GM21423 (cell line): Measurements from ENCODE around the gene KRTAP10-12.

Experiments used
- ATAC-seq: cut with Tn5 transposase; IDR thresholded peaks from one replicate; pipeline ENCODE4 v1.9.1; 2021; ENCODE audit warnings: mild to moderate bottlenecking, moderate library complexity; ENCODE audit not compliant: unreplicated experiment

Gene KRTAP10-12

DNA sequence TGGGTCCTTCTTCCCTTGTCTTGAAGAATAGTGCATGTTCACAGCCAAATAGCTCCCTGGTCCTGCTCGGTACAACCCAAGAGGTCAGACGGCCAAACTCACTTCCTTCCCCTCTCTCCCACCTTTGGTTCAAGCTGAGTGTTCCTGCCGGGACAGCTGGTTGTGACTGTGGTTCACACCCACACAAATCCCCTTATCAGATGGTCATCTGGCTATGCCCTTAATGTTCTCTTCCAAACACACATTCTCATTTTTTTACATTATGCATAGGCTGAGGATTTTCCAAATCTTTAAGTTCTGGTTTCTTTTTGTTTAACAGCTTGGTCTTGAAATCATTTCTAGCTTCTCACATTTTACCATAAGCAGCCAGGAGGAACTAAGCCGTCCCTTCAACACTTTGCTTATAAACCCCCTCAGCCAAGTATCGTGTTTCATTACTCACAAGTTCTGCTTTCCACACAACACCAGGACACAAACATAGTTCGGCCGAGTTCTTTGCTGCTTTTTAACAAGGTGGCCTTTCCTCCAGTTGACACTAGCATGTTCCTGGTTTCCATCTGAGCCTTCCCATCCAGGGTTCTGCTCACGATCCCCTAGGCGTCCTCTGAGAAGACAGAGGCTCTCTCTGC lies 34.1 kb downstream of the KRTAP10-12 start:
- ATAC-seq: no peak

DNA sequence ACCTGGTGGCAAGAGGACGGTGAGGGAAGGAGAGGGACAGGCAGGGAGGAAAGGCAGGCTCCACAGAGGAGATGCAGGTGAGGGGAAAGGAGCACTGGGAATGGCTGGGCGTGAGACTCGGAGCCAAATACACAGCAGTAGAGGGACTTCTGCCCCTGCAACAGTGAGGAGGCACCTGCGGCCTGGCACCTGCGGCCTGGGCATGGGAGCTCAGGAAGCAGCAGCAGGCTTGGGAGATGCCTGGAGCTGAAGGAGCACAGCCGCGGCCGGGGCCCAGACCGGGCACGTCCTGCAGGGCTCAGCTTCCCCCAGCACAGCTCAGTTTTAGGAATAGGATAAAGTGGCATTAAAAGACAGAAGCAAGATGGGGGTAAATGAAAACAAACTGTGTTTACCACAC lies 35.3 kb downstream of the KRTAP10-12 start:
- no peak for ATAC-seq

DNA sequence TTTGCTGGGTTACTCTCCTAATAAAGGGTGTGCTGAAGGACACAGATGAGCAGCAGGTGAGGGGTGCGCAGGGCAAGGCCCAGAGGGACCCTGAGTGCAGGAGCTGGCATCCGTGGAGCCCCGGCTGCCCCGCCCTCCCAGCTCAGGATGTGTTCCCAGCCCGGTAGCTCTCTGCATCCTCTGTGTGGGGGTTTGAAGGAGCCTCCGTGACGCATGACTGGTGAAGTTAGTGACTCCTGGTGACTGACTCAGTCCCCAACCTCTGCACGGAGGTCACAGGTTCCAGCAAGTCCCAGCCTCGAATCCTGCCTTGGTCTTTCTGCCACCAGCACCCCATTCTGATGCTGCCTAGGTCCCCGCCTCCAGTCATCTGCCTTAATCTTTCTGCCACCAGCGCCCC lies 36.0 kb downstream of the KRTAP10-12 start:
- no peak for ATAC-seq

DNA sequence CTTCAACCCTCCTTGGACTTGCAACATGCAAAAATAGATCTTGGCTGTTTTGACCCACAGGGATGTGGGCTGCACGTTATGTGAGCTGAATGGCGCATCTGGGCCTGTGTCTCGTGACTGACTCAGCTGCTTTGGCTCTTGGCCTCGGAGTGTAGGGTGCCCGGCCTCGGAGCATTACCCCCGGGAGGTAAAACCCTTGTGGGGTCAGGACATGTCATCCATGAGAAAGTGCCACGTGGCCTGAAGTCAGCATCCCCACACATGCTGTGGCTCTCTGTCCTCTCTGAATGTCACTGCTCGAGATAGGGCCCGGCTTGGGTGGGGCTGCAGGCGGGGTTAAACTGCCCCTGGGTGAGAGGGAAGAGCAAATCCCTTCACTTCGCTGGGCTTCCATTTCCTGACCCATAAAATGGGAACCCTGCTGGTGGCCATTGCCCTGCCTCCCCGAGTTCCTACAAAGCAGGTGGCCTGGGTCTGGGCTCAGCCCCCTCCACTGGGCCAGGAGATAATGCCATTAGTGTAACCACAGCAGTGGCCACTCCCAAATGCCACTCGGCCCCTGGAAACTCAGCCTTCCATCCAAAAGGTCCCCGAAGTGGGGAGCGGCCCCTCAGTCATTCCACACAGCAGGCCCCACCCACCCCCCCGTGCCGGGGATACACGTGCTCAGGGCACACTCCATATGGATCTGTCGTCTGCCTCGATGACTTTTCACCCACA lies 37.2 kb downstream of the KRTAP10-12 start:
- no peak for ATAC-seq

DNA sequence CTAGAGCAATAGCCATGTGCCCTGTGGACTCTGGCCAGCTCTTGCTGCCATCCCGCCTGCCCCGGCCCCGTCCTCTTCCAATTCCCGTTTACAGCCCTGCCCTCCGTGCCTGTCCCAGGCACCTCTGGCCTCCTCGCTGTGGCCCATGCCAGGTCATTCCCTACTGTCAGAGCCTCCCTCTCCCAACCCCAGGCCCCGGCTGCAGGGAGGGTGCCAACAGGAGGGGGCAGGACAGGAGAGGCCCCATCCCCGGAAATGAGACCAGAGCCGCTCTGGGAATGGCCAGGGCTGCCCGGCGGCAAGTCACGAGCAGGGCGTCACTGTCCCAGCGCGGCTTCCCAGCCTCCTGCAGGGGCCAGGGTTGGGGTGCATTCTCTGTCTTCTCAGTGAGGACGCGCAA lies 37.9 kb downstream of the KRTAP10-12 start:
- ATAC-seq: no peak

DNA sequence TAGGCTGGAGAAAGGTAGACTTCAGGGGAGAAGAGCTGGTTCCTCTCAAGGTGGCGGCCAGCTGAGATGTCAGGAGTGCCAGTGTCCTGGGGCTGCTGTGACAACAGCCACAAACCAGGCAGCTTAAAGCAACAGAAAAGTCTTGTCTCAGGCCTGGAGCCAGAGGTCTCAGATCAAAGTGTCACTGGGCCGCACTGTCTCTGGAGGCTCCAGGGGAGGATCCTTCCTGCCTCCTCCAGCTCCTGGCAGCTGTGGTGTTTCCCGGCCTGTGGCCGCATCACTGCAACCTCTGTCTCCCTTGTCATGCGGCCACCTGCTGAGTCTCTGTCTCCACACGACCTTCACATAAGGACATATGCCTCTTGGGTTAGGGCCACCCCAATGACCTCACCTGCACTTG lies 38.8 kb downstream of the KRTAP10-12 start:
- no peak for ATAC-seq

- no peak for ATAC-seq
Observed at GRCh38 chr21:44736291-44737004, 39.5 kb downstream of the KRTAP10-12 start.

DNA sequence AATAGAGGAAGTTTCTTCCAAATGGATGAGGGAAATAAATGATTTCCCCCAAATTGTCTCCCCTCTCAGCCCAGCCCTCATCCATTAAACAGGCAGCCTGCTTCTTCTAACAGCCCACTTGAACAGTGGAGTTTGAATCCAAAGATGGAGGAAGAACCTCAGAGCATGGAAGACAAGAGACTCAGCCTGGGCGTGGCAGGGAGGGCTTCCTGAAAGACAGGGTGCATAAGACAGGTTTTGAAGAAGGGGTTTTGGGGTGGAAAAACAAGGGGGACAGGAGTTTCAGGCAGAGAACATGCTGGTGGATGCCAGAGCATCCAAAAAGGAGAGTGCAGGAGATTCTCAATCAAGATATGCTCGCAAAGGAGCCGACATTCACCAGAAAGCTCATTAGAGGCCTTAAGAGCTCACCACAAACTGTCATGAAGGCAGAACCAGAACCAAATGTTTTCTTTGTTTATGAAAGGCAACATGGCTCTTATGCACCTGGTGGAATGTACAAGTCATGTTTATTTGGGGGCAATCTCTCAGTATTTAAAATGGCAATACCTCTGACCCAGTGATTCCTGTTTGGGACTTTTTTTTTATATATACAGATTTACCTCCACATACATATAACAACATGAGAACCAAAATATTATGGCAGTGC lies 40.9 kb downstream of the KRTAP10-12 start:
- no peak for ATAC-seq

- no peak for ATAC-seq
Observed at GRCh38 chr21:44738621-44739020, 41.6 kb downstream of the KRTAP10-12 start.

- no peak for ATAC-seq
Observed at GRCh38 chr21:44739316-44739715, 42.3 kb downstream of the KRTAP10-12 start.

- no peak for ATAC-seq
Observed at GRCh38 chr21:44740742-44741141, 43.8 kb downstream of the KRTAP10-12 start.

- ATAC-seq: no peak
Observed at GRCh38 chr21:44741921-44742320, 44.9 kb downstream of the KRTAP10-12 start.

DNA sequence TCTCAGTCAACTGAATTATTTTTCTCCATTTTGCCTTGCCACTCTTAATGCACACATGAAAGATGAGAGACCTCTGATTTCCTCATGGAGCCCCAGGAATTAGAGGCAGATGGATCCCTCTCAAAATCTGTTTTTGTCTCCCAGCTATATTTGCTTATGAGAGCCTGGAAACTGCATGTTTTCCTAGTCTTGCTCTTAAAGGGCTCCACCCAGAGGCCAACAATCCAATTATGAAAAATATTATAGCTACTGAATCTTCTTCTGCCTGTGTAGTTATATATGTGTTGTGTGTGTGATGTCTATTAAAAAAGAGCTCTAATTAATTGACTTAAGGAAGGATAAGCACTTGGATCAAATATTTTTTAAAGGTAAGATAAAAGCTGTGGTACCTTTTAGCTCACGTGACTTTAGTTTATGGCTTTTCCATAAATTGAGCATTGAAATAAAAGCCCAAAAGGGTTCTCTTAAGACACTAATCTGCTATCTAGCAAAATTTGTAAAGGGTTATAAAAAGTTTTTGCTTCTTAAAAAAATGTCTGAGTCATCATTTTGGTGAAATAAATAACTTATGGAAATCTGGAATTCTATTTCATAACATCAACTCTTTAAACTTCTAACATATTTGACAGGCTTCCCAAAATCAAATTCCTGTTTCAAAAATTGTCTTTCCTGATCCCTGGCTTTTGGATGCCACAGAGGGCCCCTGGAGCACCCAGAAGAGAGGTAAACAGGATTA lies 45.6 kb downstream of the KRTAP10-12 start:
- ATAC-seq: no peak
